Osteocyte (in vitro differentiated cells): ENCODE measurements around the gene PLEKHG4B. TPM values are rescaled to one million over a fixed set of nuclear protein-coding genes. Genes with fewer than 3 reads are reported as not detected.

Experiments
- DNase-seq: peaks from one replicate; pipeline ENCODE4 v3.0.0; 2021; ENCODE audit warnings: mixed read lengths; ENCODE audit not compliant: unreplicated experiment; ENCODE audit errors: extremely low spot score
- H3K27ac Mint-ChIP-seq: one replicate; pipeline ENCODE4 v1.8.0; 2021; ENCODE audit warnings: mild to moderate bottlenecking, mixed read lengths; ENCODE audit not compliant: unreplicated experiment
- H3K27me3 Mint-ChIP-seq: one replicate; pipeline ENCODE4 v1.8.0; 2021; ENCODE audit warnings: mixed read lengths; ENCODE audit not compliant: unreplicated experiment
- H3K36me3 Mint-ChIP-seq: one replicate; pipeline ENCODE4 v1.8.0; 2021; ENCODE audit warnings: mixed read lengths; ENCODE audit not compliant: unreplicated experiment
- H3K4me1 Mint-ChIP-seq: one replicate; pipeline ENCODE4 v1.8.0; 2021; ENCODE audit warnings: mixed read lengths; ENCODE audit not compliant: unreplicated experiment
- H3K4me3 Mint-ChIP-seq: one replicate; pipeline ENCODE4 v1.8.0; 2021; ENCODE audit warnings: mild to moderate bottlenecking, moderate library complexity, mixed read lengths; ENCODE audit not compliant: unreplicated experiment
- H3K9me3 Mint-ChIP-seq: one replicate; pipeline ENCODE4 v1.8.0; 2021; ENCODE audit warnings: mixed read lengths; ENCODE audit not compliant: unreplicated experiment
- total RNA-seq: library from RNA; stranded (reverse); gene quantifications from 2 replicates; pipeline ENCODE4 v1.2.1, GENCODE V29; 2021
- TF ChIP-seq, protein P1 (sequence below): fragments of 200-600 bp; sonication (generic); IDR thresholded peaks from 2 replicates; pipeline ENCODE4 v1.5.0; 2021; ENCODE audit warnings: antibody characterized with exemption, mild to moderate bottlenecking, moderate library complexity

Gene PLEKHG4B
- total RNA-seq, 1 donor from 2014 or later: 4.5 TPM

DNA sequence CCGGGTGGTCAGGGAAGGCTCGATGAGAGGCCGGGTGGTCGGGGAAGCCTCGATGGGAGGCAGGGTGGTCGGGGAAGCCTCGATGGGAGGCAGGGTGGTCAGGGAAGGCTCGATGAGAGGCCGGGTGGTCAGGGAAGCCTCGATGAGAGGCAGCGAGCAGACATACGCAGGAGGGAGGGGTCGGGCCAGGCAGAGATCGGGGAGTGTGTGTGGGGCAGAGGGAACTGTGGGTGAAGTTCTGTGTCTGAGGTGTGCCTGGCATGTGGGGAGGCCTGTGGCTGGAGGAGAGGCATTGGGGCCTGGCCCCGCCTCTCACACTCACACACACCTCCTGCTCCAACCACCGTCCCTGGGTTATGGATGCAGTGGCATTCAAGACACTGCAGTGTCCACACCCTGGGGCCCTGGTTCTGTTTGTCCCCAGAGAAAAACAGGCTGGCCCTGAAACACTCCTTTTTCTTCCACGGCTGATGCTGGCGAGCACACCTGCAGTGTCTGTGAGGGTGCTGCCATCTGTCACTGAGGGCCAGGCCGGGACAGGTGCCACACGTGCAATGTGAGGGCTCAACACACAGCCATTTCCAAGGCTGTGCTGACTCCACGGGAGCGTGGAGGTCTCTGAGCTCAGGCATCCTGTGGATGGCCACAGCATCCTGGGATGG, 6.5 kb upstream of the PLEKHG4B start:
- TF ChIP-seq, protein P1, sequence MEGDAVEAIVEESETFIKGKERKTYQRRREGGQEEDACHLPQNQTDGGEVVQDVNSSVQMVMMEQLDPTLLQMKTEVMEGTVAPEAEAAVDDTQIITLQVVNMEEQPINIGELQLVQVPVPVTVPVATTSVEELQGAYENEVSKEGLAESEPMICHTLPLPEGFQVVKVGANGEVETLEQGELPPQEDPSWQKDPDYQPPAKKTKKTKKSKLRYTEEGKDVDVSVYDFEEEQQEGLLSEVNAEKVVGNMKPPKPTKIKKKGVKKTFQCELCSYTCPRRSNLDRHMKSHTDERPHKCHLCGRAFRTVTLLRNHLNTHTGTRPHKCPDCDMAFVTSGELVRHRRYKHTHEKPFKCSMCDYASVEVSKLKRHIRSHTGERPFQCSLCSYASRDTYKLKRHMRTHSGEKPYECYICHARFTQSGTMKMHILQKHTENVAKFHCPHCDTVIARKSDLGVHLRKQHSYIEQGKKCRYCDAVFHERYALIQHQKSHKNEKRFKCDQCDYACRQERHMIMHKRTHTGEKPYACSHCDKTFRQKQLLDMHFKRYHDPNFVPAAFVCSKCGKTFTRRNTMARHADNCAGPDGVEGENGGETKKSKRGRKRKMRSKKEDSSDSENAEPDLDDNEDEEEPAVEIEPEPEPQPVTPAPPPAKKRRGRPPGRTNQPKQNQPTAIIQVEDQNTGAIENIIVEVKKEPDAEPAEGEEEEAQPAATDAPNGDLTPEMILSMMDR: no peak
- Mint-ChIP-seq H3K36me3 (peaks cover 2% of the 10 kb centered on the region), H3K27ac (no peak overlapping the region), H3K4me1 (peaks cover 32% of the 10 kb centered on the region), H3K9me3 (no peaks in the 10 kb centered on the region), H3K4me3 (no peak overlapping the region), H3K27me3 (peaks cover 55% of the 10 kb centered on the region)
- DNase-seq: peak; percentile 76

DNA sequence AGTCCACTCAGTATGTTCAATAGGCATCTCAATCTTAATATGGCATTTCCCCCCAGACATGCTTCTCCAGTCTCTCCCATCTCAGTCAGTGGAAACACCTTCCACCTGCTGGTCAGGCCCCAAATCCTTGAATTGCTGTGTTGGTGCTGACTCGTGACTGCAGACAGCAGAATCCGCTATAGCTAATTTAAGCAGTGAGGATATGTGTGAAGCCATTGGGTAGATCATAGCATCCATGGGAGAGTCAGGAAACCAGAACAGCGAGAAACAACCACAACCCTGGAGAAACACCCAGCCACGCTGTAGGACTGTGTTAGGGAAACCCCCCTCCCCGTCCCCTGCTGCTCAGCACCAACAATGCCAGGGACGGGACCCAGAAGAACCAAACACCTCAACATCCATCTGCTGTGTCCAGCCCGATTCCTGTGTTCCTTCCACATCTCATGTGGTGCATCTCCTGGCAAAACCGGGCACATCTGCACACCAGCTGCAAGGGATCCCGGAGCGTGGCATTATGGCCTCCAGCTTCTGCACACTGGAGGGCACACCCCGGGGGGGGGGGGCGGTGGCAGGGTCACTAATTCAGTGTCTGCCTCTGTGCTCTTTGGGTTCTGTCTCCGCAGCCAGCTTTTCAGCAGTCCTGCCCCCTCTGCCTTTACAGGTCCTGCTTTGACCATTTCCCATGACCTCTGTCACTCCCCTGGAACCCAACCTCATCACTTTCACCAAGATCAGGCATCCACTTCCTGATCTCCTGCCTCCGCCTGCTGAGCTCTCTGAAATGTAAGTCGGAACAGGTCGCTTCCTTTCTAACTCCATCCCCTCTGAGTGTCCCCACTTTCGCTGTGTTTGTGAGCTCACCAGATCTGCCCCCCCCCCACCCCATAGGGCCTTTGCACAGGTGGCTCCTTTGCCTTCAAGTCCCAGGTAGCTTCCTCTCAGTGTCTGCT, 2.4 kb upstream of the PLEKHG4B start:
- Mint-ChIP-seq H3K4me3 (no peak overlapping the region), H3K4me1 (peaks cover 26% of the 10 kb centered on the region), H3K27me3 (peaks cover 70% of the 10 kb centered on the region), H3K9me3 (no peaks in the 10 kb centered on the region), H3K36me3 (no peaks in the 10 kb centered on the region), H3K27ac (no peak overlapping the region)
- peak; percentile 71 for DNase-seq
- TF ChIP-seq, protein P1: no peak

DNA sequence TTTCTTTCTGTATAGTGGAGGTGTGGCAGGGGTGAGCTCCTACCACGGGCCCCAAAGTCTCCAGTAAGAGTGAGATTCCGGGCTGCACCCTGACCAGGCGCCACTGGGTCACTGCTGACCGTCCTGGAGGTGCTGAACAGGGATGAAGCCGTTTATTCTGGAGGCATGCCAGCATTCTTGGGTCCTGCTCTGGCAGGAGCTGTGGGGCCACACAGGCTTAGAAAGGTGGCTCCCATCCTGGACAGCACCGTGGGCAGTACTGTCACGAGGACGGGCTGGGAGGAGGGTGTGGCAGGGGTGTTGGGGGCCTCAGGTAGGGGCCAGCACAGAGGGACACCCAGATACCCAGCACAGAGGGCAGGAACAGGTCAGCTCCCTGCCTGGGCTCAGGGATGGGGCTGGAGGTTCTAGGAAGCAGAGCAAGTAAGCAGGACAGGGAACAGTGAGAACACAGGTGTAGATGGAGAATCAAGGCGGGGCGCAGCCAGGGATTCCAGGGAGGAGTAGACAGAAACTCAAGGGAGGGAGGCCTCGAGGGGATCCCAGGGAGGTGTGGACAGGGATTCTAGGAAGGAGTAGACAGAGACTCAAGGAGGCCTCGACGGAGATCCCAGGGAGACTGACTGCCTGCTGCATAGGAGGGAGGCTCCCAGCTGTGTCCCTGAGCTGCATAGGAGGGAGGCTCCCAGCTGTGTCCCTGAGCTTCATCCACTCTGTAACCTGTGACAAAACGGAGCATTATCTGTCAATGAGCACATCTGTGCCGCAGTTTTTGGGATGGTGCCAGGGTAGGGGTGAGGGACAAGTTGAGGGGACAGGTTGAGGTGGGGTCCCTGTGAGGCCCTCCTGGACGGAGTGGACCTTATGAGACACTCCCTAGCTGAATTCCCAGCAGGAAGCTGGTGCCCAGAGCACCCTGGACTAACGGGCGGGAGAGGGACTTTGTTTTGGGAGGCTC, 1.1 kb upstream of the PLEKHG4B start:
- Mint-ChIP-seq H3K27me3 (peaks cover 80% of the 10 kb centered on the region), H3K36me3 (peaks cover 3% of the 10 kb centered on the region), H3K4me3 (peak overlapping the region; percentile 69), H3K9me3 (no peaks in the 10 kb centered on the region), H3K4me1 (peaks cover 20% of the 10 kb centered on the region), H3K27ac (no peak overlapping the region)
- TF ChIP-seq, protein P1: no peak
- DNase-seq: peak; percentile 81

DNA sequence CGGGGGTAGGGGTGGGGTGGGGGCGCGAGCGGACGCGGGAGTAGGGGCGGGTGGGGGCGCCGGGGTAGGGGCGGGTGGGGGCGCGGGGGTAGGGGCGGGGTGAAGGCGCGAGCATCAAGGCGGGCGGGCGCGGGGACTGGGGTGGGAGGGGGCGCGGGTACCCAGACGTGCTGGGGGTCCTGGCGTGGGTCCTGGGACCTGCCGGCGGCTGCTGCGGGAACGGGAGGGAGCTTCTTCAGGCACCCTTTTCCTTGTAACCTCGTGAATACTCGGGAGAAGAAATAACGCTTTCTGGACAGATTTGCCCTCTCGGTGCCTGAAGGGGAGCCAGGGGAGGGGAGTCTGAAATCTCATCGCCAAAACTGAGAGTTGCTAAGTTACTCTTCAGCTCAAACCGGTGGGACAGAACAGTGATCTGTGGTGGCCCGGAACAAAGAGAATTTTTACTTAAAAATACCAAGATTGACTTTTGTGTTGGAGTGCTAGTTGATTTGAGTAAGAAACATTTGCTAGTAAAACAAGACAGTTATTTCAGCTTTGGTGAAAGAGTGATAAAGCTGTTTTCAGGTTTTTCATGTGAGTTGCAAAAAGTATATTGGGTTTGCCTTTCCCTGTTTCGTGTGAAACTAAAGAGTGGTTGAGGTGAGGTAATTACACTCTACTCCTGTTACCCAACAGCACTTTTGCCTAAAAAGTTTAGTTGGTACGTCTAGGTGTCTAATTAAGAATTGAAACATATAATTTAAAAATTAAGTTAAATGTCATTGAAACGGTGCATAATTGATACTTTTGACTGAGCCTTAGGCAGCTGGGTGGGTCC, 643 bp downstream of the PLEKHG4B start:
- no peaks in the 10 kb centered on the region for H3K9me3 Mint-ChIP-seq
- H3K27me3 Mint-ChIP-seq: peaks cover 83% of the 10 kb centered on the region
- TF ChIP-seq, protein P1: no peak
- DNase-seq: peak; percentile 54
- H3K36me3 Mint-ChIP-seq: peaks cover 3% of the 10 kb centered on the region
- no peak overlapping the region for H3K27ac Mint-ChIP-seq
- peaks cover 19% of the 10 kb centered on the region for H3K4me1 Mint-ChIP-seq
- H3K4me3 Mint-ChIP-seq: peak overlapping the region; percentile 62
